Measurements from ENCODE around the gene ATP7B.

DNA sequence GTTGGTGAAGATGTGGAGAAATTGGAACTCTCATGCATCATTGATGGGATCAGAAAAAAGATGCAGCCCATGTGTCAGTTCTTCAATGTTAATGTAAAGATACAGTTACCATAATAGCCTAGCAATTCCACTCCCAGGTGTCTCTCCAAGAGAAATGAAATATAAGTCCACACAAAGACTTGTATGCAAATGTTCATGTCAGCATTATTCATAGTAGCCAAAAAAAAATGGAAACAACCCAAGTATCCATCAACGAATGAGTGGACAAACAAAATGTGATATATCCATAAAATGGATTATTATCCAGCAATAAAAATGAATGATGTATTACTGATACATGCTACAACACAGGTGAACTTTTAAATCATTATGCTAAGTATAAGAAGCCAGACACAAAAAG lies 110.8 kb downstream of the ATP7B start:
- TF ChIP-seq, protein P1, sequence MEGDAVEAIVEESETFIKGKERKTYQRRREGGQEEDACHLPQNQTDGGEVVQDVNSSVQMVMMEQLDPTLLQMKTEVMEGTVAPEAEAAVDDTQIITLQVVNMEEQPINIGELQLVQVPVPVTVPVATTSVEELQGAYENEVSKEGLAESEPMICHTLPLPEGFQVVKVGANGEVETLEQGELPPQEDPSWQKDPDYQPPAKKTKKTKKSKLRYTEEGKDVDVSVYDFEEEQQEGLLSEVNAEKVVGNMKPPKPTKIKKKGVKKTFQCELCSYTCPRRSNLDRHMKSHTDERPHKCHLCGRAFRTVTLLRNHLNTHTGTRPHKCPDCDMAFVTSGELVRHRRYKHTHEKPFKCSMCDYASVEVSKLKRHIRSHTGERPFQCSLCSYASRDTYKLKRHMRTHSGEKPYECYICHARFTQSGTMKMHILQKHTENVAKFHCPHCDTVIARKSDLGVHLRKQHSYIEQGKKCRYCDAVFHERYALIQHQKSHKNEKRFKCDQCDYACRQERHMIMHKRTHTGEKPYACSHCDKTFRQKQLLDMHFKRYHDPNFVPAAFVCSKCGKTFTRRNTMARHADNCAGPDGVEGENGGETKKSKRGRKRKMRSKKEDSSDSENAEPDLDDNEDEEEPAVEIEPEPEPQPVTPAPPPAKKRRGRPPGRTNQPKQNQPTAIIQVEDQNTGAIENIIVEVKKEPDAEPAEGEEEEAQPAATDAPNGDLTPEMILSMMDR (IDR thresholded peaks at IDR 0.05; ENCODE audit: low read depth, low read length): no peak
- TF ChIP-seq, protein P2, sequence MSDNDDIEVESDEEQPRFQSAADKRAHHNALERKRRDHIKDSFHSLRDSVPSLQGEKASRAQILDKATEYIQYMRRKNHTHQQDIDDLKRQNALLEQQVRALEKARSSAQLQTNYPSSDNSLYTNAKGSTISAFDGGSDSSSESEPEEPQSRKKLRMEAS (IDR thresholded peaks at IDR 0.05; ENCODE audit: low read depth, low read length): no peak
